HG03045 (cell line): ENCODE results near the gene SERPINB11.
"Not testable (repeated sequence)": the region's sequence is repeated elsewhere in the genome, so short reads cannot be mapped to it uniquely, and the experiment has no call there.

Source experiments
- ATAC-seq: cut with Tn5 transposase; IDR thresholded peaks from one replicate; pipeline ENCODE4 v1.9.1; 2021; ENCODE audit warnings: mild to moderate bottlenecking, moderate library complexity; ENCODE audit not compliant: unreplicated experiment

SERPINB11 gene

DNA sequence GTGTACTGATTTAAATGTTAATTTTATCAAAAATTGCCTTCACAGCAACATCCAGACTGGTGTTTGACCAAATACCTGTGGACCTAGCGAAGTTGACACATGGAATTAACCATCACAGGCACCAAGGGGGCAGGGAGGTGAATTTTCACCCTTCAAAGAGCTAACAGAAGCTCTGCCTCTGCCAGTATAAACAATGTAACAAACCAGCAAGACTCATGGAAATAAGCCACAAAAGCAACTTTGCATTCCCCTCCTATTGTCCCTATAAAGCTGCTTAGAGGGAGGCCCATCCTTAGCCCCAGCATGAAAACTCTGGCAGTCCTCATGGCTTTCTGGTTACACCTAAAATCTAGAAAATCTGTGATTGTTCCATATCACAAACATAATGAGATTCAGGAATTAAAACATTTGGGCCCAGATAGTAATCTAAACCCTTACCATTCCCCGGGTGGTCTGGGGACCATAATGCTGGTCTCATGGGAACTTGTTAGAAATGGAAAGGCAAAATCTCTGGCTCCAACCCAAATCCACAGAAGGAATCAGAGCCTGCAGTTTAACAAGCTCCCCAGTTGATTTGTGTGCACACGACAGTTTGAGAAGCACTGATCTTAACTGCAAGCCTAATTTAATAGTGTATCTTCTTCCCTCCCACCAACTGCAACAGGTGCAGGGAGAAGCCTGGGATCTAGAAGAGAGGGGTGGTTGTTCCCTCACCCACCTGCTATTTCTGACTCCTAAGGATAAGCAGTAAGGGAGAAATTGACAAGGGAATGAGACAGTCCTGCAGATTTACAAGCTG is 23.1 kb downstream of the SERPINB11 start:
- ATAC-seq: no peak

- ATAC-seq: no peak
Measured at GRCh38 chr18:63730773-63731172, 28.0 kb downstream of the SERPINB11 start.

- ATAC-seq: no peak
Measured at GRCh38 chr18:63731215-63731614, 28.5 kb downstream of the SERPINB11 start.

- ATAC-seq: no peak
Measured at GRCh38 chr18:63736876-63737275, 34.1 kb downstream of the SERPINB11 start.

DNA sequence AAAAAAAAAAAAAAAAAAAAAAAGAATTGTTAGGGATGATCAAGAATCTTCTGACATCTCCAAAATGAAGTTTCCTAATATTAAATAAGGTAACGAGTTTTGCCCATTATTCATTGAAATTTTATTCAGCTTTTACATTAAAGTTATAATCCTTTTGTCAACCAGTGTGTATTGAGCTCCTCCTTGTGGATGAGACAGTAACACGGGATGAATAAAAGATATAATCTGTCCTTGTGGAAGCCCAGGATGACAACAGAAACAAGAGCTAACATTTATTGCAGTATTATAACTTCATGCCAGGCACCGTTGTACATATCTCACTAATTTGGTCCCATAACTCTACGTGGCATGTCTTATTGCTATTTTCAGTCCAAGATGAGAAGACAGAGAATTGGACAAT is 39.0 kb downstream of the SERPINB11 start:
- ATAC-seq: no peak

GRCh38 chr18:63747006-63747405 is 44.2 kb downstream of the SERPINB11 start:
- ATAC-seq: no peak

- ATAC-seq: no peak
Measured at GRCh38 chr18:63749489-63749888, 46.7 kb downstream of the SERPINB11 start.

DNA sequence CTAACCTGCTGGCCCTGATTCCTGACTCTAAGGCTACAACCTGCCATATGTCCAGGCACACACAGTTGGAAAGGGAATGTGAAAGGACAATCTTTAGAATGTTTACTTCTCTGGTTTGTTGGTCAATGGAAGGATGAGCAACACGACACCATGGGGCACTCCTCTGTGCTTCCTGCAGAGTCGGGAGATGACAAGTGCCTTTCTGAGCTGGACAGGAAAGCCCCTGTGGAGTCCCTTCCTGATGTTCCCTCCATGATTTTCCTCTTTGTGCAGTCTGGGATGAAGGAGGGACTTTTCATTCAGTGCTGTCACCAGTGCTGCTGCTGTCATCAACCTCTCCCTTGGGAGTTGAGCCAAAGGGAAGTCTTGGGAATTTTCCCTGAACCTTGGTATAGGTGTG is 49.9 kb downstream of the SERPINB11 start:
- no peak for ATAC-seq

- ATAC-seq: no peak
Measured at GRCh38 chr18:63753676-63754075, 50.9 kb downstream of the SERPINB11 start.

- ATAC-seq: no peak
Measured at GRCh38 chr18:63757541-63757940, 54.8 kb downstream of the SERPINB11 start.

DNA sequence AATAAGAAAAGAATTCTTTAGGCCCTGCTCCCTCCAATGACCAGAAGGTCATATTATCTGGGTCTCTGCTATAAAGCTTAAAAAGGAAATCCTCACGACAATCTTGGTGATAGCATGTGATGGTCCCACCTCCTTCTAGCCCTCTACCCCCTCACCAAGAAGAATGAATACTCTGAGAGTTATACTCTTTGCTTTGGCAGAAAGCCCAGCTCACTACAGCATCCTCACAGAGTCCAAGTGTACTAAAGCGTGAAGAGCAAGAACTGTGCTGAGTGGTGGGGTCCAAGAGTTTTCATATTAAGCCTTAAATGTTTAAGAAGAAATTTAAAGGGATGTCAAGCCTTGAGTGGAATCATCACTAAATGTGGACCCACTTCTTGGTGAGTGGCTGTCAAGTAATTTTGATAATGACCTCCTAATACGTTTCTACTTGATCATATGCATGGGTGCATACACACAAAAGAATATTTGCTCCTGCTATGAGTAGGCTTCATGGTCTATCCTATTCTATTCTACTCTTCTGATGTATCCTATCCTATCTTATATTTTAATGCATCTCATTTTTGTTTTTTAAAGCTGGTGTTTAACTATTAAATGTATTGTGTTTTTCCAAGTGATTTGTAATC is 56.0 kb downstream of the SERPINB11 start:
- no peak for ATAC-seq

DNA sequence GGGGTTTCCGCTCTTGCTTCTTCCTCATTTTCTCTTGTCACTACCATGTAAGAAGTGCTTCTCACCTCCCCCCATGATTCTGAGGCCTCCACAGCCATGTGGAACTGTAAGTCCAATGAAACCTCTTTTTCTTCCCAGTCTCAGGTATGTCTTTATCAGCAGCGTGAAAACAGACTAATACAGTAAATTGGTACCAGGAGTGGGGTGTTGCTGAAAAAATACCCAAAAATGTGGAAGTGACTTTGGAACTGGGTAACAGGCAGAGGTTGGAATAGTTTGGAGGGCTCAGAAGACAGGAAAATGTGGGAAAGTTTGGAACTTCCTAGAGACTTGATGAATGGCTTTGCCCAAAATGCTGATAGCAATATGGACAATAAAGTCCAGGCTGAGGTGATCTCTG is 57.0 kb downstream of the SERPINB11 start:
- not testable (repeated sequence) for ATAC-seq

DNA sequence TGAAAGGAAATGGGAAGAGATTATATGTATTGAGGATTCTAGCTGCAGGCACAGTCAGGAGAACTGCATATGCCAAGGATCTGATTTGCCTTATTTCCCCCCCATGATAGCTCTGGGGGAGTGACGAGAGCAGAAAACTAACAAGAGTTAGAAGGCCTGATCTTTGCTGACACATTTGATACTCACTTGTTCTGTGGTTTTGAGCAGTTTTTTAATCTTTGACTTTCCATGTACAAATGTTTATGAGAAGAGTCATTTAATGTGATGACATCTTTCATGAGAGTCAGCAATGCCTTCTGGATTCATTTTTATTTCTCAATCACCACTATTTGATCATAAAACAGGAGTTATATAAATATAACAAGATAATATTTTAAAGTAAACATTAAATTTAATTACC is 59.8 kb downstream of the SERPINB11 start:
- ATAC-seq: no peak

- ATAC-seq: no peak
Measured at GRCh38 chr18:63763831-63764600, 61.3 kb downstream of the SERPINB11 start.

- no peak for ATAC-seq
Measured at GRCh38 chr18:63765837-63766236, 63.1 kb downstream of the SERPINB11 start.
